ENCODE measurements around the gene PSAP.

DNA sequence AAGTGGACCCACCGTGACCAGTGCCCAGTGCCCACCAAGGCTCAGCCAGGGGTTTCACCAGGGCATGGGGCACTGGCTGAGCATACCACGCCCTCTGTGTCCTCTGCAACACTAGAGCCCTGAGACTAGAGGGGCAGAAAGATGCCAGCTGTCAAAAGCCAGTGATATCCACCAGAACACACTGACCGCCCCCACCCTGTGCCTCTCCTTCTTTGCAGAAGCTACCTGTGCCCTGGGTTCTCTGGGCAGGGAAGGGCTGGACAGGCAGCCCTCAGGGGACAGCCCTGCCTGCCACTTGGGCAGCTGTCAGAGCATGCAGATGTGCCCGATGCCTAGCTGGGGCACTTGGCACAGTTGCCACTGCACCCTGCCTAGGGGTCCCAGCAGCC, 78.2 kb downstream of the PSAP start:
- TF ChIP-seq, protein P1, sequence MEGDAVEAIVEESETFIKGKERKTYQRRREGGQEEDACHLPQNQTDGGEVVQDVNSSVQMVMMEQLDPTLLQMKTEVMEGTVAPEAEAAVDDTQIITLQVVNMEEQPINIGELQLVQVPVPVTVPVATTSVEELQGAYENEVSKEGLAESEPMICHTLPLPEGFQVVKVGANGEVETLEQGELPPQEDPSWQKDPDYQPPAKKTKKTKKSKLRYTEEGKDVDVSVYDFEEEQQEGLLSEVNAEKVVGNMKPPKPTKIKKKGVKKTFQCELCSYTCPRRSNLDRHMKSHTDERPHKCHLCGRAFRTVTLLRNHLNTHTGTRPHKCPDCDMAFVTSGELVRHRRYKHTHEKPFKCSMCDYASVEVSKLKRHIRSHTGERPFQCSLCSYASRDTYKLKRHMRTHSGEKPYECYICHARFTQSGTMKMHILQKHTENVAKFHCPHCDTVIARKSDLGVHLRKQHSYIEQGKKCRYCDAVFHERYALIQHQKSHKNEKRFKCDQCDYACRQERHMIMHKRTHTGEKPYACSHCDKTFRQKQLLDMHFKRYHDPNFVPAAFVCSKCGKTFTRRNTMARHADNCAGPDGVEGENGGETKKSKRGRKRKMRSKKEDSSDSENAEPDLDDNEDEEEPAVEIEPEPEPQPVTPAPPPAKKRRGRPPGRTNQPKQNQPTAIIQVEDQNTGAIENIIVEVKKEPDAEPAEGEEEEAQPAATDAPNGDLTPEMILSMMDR (IDR thresholded peaks at IDR 0.05; ENCODE audit: low read length) = no peak
- TF ChIP-seq EZH2 (optimal IDR thresholded peaks at IDR 0.05; ENCODE audit: low read depth, low read length) = no peak
- no peak for TF ChIP-seq EZH2phosphoT487 (IDR thresholded peaks at IDR 0.05; ENCODE audit: low read length)

Data from MM.1S (cell line).